ENCODE results near the gene BGLAP.
A peak's percentile ranks its signal among the peaks of the same experiment; 100 is the strongest.

BGLAP gene

GRCh38 chr1:156241926-156242325 lies at the start of gene BGLAP:
Gene BGLAP (plus strand): TSS chr1:156242184. CDS start chr1:156242232, 48 bp downstream.
- FAIRE-seq = no peak

GRCh38 chr1:156193208-156193487 lies 48.8 kb upstream of the BGLAP start:
- no peak for TF ChIP-seq POLR2A (IDR thresholded peaks at IDR 0.05; ENCODE audit: low read depth, low read length)
- DNase-seq (ENCODE audit: insufficient read length, low spot score) (no peak), FAIRE-seq (no peak)

More at GRCh38 chr1:156241926-156242325, at the start of gene BGLAP:
- no peak for TF ChIP-seq POLR2A (IDR thresholded peaks at IDR 0.05; ENCODE audit: low read depth, low read length)
- DNase-seq (ENCODE audit: insufficient read length, low spot score) = no peak

GRCh38 chr1:156193488-156194299 lies 48.3 kb upstream of the BGLAP start, which contains the start of gene SLC25A44:
Gene SLC25A44 (plus strand): TSS chr1:156194104. CDS start chr1:156199848, 5,744 bp downstream.
- TF ChIP-seq POLR2A (IDR thresholded peaks at IDR 0.05; ENCODE audit: low read depth, low read length) = peak; percentile 89
- DNase-seq (ENCODE audit: insufficient read length, low spot score) (peak; percentile 96), FAIRE-seq (peak; percentile 87)

- FAIRE-seq (no peak), DNase-seq (ENCODE audit: insufficient read length, low spot score) (no peak)
- TF ChIP-seq POLR2A (IDR thresholded peaks at IDR 0.05; ENCODE audit: low read depth, low read length) = no peak
Measured at GRCh38 chr1:156194300-156194652, 47.7 kb upstream of the BGLAP start.

DNA sequence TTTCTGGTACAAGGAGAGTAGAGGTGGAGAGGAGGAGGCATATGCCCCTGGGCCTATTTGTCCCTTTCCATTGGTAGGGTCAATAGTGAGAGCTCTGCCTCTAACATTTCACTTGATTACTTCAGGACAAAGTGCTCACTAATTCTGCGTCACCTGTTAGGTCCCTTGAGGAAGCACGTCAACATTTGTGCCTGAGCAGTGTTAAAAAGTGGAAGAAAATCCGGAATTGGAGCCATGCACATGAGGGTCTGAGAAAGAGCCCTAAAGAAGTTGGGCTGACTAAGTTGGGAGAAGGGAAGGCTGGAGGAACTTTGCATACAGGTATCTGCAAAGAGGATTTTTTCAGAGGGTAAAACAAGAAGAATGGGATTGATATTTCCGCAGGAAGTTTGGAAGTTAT lies 46.1 kb upstream of the BGLAP start:
- DNase-seq (ENCODE audit: insufficient read length, low spot score) (no peak), FAIRE-seq (no peak)
- no peak for TF ChIP-seq POLR2A (IDR thresholded peaks at IDR 0.05; ENCODE audit: low read depth, low read length)

- FAIRE-seq = no peak
- DNase-seq (ENCODE audit: insufficient read length, low spot score) = no peak
- TF ChIP-seq POLR2A (IDR thresholded peaks at IDR 0.05; ENCODE audit: low read depth, low read length) = no peak
Measured at GRCh38 chr1:156196445-156196844, 45.5 kb upstream of the BGLAP start.

GRCh38 chr1:156198831-156199349 lies 43.1 kb upstream of the BGLAP start:
- DNase-seq (ENCODE audit: insufficient read length, low spot score) = no peak
- no peak for FAIRE-seq
- TF ChIP-seq POLR2A (IDR thresholded peaks at IDR 0.05; ENCODE audit: low read depth, low read length) = no peak

DNA sequence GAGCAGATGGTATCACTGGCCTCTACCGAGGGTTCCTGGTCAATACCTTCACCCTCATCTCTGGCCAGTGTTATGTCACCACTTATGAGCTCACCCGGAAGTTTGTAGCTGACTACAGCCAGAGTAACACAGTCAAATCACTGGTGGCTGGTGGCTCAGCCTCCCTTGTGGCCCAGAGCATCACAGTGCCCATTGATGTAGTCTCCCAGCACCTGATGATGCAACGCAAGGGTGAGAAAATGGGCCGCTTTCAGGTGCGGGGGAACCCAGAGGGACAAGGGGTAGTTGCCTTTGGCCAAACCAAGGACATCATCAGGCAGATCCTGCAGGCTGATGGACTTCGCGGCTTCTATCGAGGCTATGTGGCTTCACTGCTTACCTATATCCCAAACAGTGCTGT lies 41.9 kb upstream of the BGLAP start:
- no peak for TF ChIP-seq POLR2A (IDR thresholded peaks at IDR 0.05; ENCODE audit: low read depth, low read length)
- FAIRE-seq = no peak

GRCh38 chr1:156203331-156203730 lies 38.7 kb upstream of the BGLAP start:
- no peak for DNase-seq (ENCODE audit: insufficient read length, low spot score)
- TF ChIP-seq POLR2A (IDR thresholded peaks at IDR 0.05; ENCODE audit: low read depth, low read length) = no peak
- FAIRE-seq = no peak

More for the DNA sequence above, 41.9 kb upstream of the BGLAP start:
- no peak for DNase-seq (ENCODE audit: insufficient read length, low spot score)

GRCh38 chr1:156204686-156205085 lies 37.3 kb upstream of the BGLAP start:
- FAIRE-seq = no peak
- TF ChIP-seq POLR2A (IDR thresholded peaks at IDR 0.05; ENCODE audit: low read depth, low read length) = no peak

DNA sequence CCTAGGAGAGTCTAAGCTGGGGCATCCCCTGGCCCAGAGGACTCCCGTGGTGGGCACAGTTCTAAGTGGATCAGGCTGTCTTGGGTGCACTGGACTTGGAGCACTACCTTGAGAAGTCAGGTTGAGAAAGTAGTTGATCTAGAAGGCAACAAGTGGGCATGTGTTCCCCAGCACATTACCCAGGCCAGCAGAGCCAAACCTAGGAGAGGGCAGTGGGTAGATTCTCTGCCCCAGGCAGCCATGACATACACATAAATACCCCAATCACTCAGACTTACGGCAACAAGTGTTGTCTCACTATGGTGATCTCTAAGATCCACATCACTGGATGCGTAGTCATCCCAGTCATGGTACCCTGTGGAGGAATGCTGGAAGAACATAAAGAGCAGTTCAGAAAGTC lies 30.7 kb upstream of the BGLAP start:
- DNase-seq (ENCODE audit: insufficient read length, low spot score) = no peak
- FAIRE-seq = no peak
- TF ChIP-seq POLR2A (IDR thresholded peaks at IDR 0.05; ENCODE audit: low read depth, low read length) = no peak

More at GRCh38 chr1:156204686-156205085, 37.3 kb upstream of the BGLAP start:
- no peak for DNase-seq (ENCODE audit: insufficient read length, low spot score)

- FAIRE-seq (no peak), DNase-seq (ENCODE audit: insufficient read length, low spot score) (no peak)
- TF ChIP-seq POLR2A (IDR thresholded peaks at IDR 0.05; ENCODE audit: low read depth, low read length) = no peak
Measured at GRCh38 chr1:156212130-156212529, 29.9 kb upstream of the BGLAP start.

GRCh38 chr1:156212833-156213643 lies 28.9 kb upstream of the BGLAP start, which contains the start of gene PMF1:
Gene PMF1 (plus strand): TSS chr1:156213007. CDS start chr1:156213016, 9 bp downstream.
- FAIRE-seq (no peak), DNase-seq (ENCODE audit: insufficient read length, low spot score) (peak; percentile 100)
- TF ChIP-seq POLR2A (IDR thresholded peaks at IDR 0.05; ENCODE audit: low read depth, low read length) = peak; percentile 61

- DNase-seq (ENCODE audit: insufficient read length, low spot score) = no peak
- TF ChIP-seq POLR2A (IDR thresholded peaks at IDR 0.05; ENCODE audit: low read depth, low read length) = no peak
- FAIRE-seq = no peak
Measured at GRCh38 chr1:156213644-156213966, 28.4 kb upstream of the BGLAP start.
